Measurements from ENCODE around the gene UBE2D3. TPM values are rescaled to one million over a fixed set of nuclear protein-coding genes. Genes with fewer than 3 reads are reported as not detected.
A peak's percentile ranks its signal among the peaks of the same experiment; 100 is the strongest.

UBE2D3 gene
- total RNA-seq (262 TPM), polyA plus RNA-seq (ENCODE audit: insufficient read depth, low read depth, low replicate concordance) (173 TPM)
- long read RNA-seq, donor 1, transcript UBE2D3-207 (8 exons, 2,368 nt): minor isoform, 6 of 61 reads
- long read RNA-seq, donor 1, transcript UBE2D3-210 (8 exons, 3,990 nt): major isoform, 31 of 61 reads
- long read RNA-seq, donor 1, partial matches to known transcripts: 12 of 61 reads
- long read RNA-seq, donor 1, other reads (novel, unspliced or antisense): 6 of 61 reads
- long read RNA-seq, donor 2, full-length matches to known transcripts: 50 of 69 reads
- long read RNA-seq, donor 2, partial matches to known transcripts: 19 of 69 reads
- long read RNA-seq, donor 2, other reads (novel, unspliced or antisense): 0 of 69 reads
- long read RNA-seq, donor 3, transcript UBE2D3-210 (8 exons, 3,990 nt): major isoform, 46 of 106 reads
- long read RNA-seq, donor 3, transcript UBE2D3-208 (8 exons, 2,227 nt): minor isoform, 10 of 106 reads
- long read RNA-seq, donor 3, transcript UBE2D3-218 (4 exons, 440 nt): minor isoform, 5 of 106 reads
- long read RNA-seq, donor 3, transcript UBE2D3-207 (8 exons, 2,368 nt): minor isoform, 11 of 106 reads
- long read RNA-seq, donor 3, partial matches to known transcripts: 25 of 106 reads
- long read RNA-seq, donor 3, other reads (novel, unspliced or antisense): 6 of 106 reads
- long read RNA-seq, donor 4, full-length matches to known transcripts: 60 of 187 reads
- long read RNA-seq, donor 4, partial matches to known transcripts: 117 of 187 reads
- long read RNA-seq, donor 4, other reads (novel, unspliced or antisense): 10 of 187 reads
- long read RNA-seq, donor 5, full-length matches to known transcripts: 7 of 7 reads
- long read RNA-seq, donor 5, partial matches to known transcripts: 0 of 7 reads
- long read RNA-seq, donor 5, other reads (novel, unspliced or antisense): 0 of 7 reads
- long read RNA-seq, donor 6, full-length matches to known transcripts: 97 of 135 reads
- long read RNA-seq, donor 6, partial matches to known transcripts: 28 of 135 reads
- long read RNA-seq, donor 6, other reads (novel, unspliced or antisense): 10 of 135 reads
- long read RNA-seq, donor 7, full-length matches to known transcripts: 128 of 203 reads
- long read RNA-seq, donor 7, partial matches to known transcripts: 56 of 203 reads
- long read RNA-seq, donor 7, other reads (novel, unspliced or antisense): 19 of 203 reads
- long read RNA-seq, donor 8, transcript UBE2D3-210 (8 exons, 3,990 nt): major isoform, 33 of 91 reads
- long read RNA-seq, donor 8, partial matches to known transcripts: 45 of 91 reads
- long read RNA-seq, donor 8, other reads (novel, unspliced or antisense): 5 of 91 reads
- long read RNA-seq, donor 9, transcript UBE2D3-210 (8 exons, 3,990 nt): major isoform, 23 of 33 reads
- long read RNA-seq, donor 9, partial matches to known transcripts: 5 of 33 reads
- long read RNA-seq, donor 9, other reads (novel, unspliced or antisense): 0 of 33 reads
- long read RNA-seq, donor 10, full-length matches to known transcripts: 48 of 66 reads
- long read RNA-seq, donor 10, partial matches to known transcripts: 18 of 66 reads
- long read RNA-seq, donor 10, other reads (novel, unspliced or antisense): 0 of 66 reads

- no peaks in the 10 kb centered on the region for H3K27me3 ChIP-seq (ENCODE audit: control insufficient read depth, insufficient read depth, low read length)
- peak within 1 kb of the TSS; percentile 82 to 99 (median 97) for H3K4me3 ChIP-seq (ENCODE audit: low read length in 3 of 3)
- peak within 1 kb of the TSS; percentile 100 for H3K27ac ChIP-seq (ENCODE audit: low read depth in 2 of 2, low read length in 2 of 2)
- H3K9ac ChIP-seq (ENCODE audit: low read length in 3 of 3): peak within 1 kb of the TSS; percentile 91 to 99 (median 97)
- DNase-seq: peak; percentile 96 to 99 (median 98)
- H3K9me3 ChIP-seq (ENCODE audit: control insufficient read depth in 2 of 3, insufficient read depth in 1 of 3, low read length in 3 of 3): no peaks in the 10 kb centered on the region
- H3K4me1 ChIP-seq (ENCODE audit: control insufficient read depth in 2 of 3, insufficient read depth in 2 of 3, low read depth in 1 of 3, low read length in 3 of 3): peaks cover 2 to 31% (median 7%) of the 10 kb centered on the region in 3 donors
- peaks cover 3 to 8% (median 4%) of the 10 kb centered on the region in 3 donors for H3K36me3 ChIP-seq (ENCODE audit: control insufficient read depth in 2 of 3, insufficient read depth in 3 of 3, low read length in 3 of 3)
- intact Hi-C loops (cut with DNase I): no loop called here
- TF ChIP-seq CTCF (IDR thresholded peaks at IDR 0.05; ENCODE audit: borderline replicate concordance, extremely low read depth, insufficient read depth): peak; percentile 0
- no peak for FAIRE-seq
Measured at GRCh38 chr4:102826890-102827673, at the start of gene UBE2D3. Gene UBE2D3, minus strand, starts transcription at chr4:102827551. Its CDS starts 1,043 bp downstream, at chr4:102826508.

- H3K9ac ChIP-seq (ENCODE audit: low read length in 3 of 3): no peak overlapping the region
- H3K9me3 ChIP-seq (ENCODE audit: control insufficient read depth in 2 of 3, insufficient read depth in 1 of 3, low read length in 3 of 3): no peaks in the 10 kb centered on the region
- TF ChIP-seq CTCF (IDR thresholded peaks at IDR 0.05; ENCODE audit: borderline replicate concordance, extremely low read depth, insufficient read depth): no peak
- peak overlapping the region in 1 of 3 donors; percentile 10 for H3K4me3 ChIP-seq (ENCODE audit: low read length in 3 of 3)
- H3K27ac ChIP-seq (ENCODE audit: low read depth in 2 of 2, low read length in 2 of 2): peak overlapping the region in 1 of 2 donors; percentile 10
- intact Hi-C loops (cut with DNase I): no loop called here
- FAIRE-seq (no peak), DNase-seq (no peak)
- no peaks in the 10 kb centered on the region for H3K36me3 ChIP-seq (ENCODE audit: control insufficient read depth in 2 of 3, insufficient read depth in 3 of 3, low read length in 3 of 3)
- H3K4me1 ChIP-seq (ENCODE audit: control insufficient read depth in 2 of 3, insufficient read depth in 2 of 3, low read depth in 1 of 3, low read length in 3 of 3): peaks cover 0 to 6% (median 2%) of the 10 kb centered on the region in 3 donors
- H3K27me3 ChIP-seq (ENCODE audit: control insufficient read depth, insufficient read depth, low read length): no peaks in the 10 kb centered on the region
Measured at GRCh38 chr4:102871772-102872171, 44.4 kb upstream of the UBE2D3 start.

Measured in kidney (tissue), 22 donors.